DOHH2 (cell line): ENCODE measurements around the gene GKAP1.

Experiments
- H3F3A ChIP-seq: fragments of 200-600 bp; sonication (generic), shearing (Covaris generic); 2 replicates; pipeline ENCODE4 v1.6.0; 2016; ENCODE audit warnings: antibody characterized with exemption, mild to moderate bottlenecking; ENCODE audit not compliant: control insufficient read depth, insufficient read depth
- H3K27ac ChIP-seq: fragments of 200-600 bp; sonication (generic); 2 replicates; pipeline ENCODE4 v1.5.1; 2014; ENCODE audit warnings: low read depth, mild to moderate bottlenecking, low read length, moderate library complexity
- H3K27me3 ChIP-seq: fragments of 200-600 bp; sonication (generic); 2 replicates; pipeline ENCODE4 v1.6.1; 2014; ENCODE audit warnings: mild to moderate bottlenecking, low read length, mixed read lengths; ENCODE audit not compliant: control insufficient read depth
- H3K36me3 ChIP-seq: fragments of 200-600 bp; sonication (generic); 2 replicates; pipeline ENCODE4 v1.6.1; 2014; ENCODE audit warnings: mild to moderate bottlenecking, low read length, moderate library complexity, mixed read lengths; ENCODE audit not compliant: control insufficient read depth
- H3K4me1 ChIP-seq: fragments of 200-600 bp; sonication (generic); 2 replicates; pipeline ENCODE4 v1.6.1; 2014; ENCODE audit warnings: mild to moderate bottlenecking, low read length, mixed read lengths; ENCODE audit not compliant: control insufficient read depth
- H3K4me2 ChIP-seq: fragments of 200-600 bp; sonication (generic); 2 replicates; pipeline ENCODE4 v1.6.0; 2014; ENCODE audit warnings: mild to moderate bottlenecking, low read length, moderate library complexity
- H3K4me3 ChIP-seq: fragments of 200-600 bp; sonication (generic); 2 replicates; pipeline ENCODE4 v1.5.1; 2014; ENCODE audit warnings: mild to moderate bottlenecking, low read length, mixed read lengths
- H3K79me2 ChIP-seq: fragments of 200-600 bp; sonication (generic); 2 replicates; pipeline ENCODE4 v1.6.1; 2014; ENCODE audit warnings: mild to moderate bottlenecking, low read length, mixed read lengths; ENCODE audit not compliant: control insufficient read depth
- H3K9me2 ChIP-seq: fragments of 200-600 bp; sonication (generic); replicated peaks from 2 replicates; pipeline ENCODE4 v1.6.1; 2014; ENCODE audit warnings: mild to moderate bottlenecking, low read length, mixed read lengths; ENCODE audit not compliant: control insufficient read depth
- H3K9me3 ChIP-seq: fragments of 200-600 bp; sonication (generic); 2 replicates; pipeline ENCODE4 v1.6.1; 2014; ENCODE audit warnings: antibody characterized with exemption, low read length, mixed read lengths; ENCODE audit not compliant: control insufficient read depth, insufficient read depth
- H4K20me1 ChIP-seq: fragments of 200-600 bp; sonication (generic); 2 replicates; pipeline ENCODE4 v1.6.0; 2014; ENCODE audit warnings: low read depth, mild to moderate bottlenecking, antibody characterized with exemption, low read length, moderate library complexity; ENCODE audit not compliant: control insufficient read depth, insufficient read depth
- EZH2phosphoT487 ChIP-seq: fragments of 200-600 bp; sonication (generic); IDR thresholded peaks from 2 replicates; pipeline ENCODE4 v1.6.1; 2017; ENCODE audit warnings: borderline replicate concordance, mild to moderate bottlenecking, antibody characterized with exemption, low read length, moderate library complexity, mixed read lengths
- TF ChIP-seq, protein P1 (sequence below): fragments of 200-600 bp; sonication (generic); IDR thresholded peaks from one replicate; pipeline ENCODE4 v1.5.1; 2014; ENCODE audit warnings: antibody characterized with exemption, mild to moderate bottlenecking, low read depth, low read length; ENCODE audit not compliant: poor library complexity, severe bottlenecking

GKAP1 gene

DNA sequence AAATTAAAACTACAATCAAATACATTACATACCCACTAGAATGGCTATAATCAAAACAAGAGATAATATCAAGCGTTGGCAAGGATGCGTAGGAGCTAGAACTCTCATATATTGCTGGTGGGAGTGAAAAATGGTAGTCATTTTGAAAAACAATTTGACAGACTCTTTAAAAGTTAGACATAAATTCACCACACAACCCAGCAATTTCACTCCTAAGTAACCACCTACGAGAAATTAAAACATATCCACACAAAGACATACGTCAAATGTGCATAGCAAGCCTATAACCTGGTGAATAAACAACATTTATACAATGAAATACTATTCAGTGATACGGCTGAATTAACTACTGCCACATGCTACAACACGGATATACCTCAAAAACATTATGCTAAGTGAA is 44.7 kb downstream of the GKAP1 start:
- Histone ChIP-seq H3K9me3 (no peaks in the 10 kb centered on the region), H4K20me1 (no peaks in the 10 kb centered on the region), H3K36me3 (no peaks in the 10 kb centered on the region), H3K4me1 (no peaks in the 10 kb centered on the region), H3K4me2 (no peak overlapping the region), H3K9me2 (no peaks in the 10 kb centered on the region), H3K27ac (no peak overlapping the region), H3K4me3 (no peak overlapping the region), H3K27me3 (no peaks in the 10 kb centered on the region), H3F3A (no peaks in the 10 kb centered on the region), H3K79me2 (no peaks in the 10 kb centered on the region)
- TF ChIP-seq, protein P1, sequence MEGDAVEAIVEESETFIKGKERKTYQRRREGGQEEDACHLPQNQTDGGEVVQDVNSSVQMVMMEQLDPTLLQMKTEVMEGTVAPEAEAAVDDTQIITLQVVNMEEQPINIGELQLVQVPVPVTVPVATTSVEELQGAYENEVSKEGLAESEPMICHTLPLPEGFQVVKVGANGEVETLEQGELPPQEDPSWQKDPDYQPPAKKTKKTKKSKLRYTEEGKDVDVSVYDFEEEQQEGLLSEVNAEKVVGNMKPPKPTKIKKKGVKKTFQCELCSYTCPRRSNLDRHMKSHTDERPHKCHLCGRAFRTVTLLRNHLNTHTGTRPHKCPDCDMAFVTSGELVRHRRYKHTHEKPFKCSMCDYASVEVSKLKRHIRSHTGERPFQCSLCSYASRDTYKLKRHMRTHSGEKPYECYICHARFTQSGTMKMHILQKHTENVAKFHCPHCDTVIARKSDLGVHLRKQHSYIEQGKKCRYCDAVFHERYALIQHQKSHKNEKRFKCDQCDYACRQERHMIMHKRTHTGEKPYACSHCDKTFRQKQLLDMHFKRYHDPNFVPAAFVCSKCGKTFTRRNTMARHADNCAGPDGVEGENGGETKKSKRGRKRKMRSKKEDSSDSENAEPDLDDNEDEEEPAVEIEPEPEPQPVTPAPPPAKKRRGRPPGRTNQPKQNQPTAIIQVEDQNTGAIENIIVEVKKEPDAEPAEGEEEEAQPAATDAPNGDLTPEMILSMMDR: no peak
- no peak for TF ChIP-seq EZH2phosphoT487

DNA sequence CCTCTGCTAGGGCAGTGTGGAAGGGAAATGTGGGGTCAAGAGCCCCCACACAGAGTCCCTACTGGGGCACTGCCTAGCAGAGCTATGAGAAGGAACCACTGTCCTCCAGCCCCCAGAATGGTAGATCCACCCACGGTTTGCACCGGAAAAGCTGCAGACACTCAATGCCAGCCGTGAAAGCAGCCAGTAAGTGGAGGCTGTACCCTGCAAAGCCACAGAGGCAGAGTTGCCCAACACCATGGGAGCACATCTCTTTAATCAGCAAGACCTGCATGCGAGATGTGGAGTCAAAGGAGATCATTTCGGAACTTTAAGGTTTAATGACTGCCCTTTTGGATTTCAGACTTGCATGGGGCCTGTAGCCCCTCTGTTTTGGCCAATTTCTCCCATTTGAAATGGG is 52.2 kb downstream of the GKAP1 start:
- Histone ChIP-seq H3K9me3 (no peaks in the 10 kb centered on the region), H3F3A (no peaks in the 10 kb centered on the region), H3K4me3 (no peak overlapping the region), H3K9me2 (no peaks in the 10 kb centered on the region), H3K4me2 (no peak overlapping the region), H3K27ac (no peak overlapping the region), H3K4me1 (no peaks in the 10 kb centered on the region), H3K27me3 (no peaks in the 10 kb centered on the region), H3K36me3 (no peaks in the 10 kb centered on the region), H3K79me2 (no peaks in the 10 kb centered on the region), H4K20me1 (no peaks in the 10 kb centered on the region)
- TF ChIP-seq EZH2phosphoT487: no peak
- TF ChIP-seq, protein P1: no peak

DNA sequence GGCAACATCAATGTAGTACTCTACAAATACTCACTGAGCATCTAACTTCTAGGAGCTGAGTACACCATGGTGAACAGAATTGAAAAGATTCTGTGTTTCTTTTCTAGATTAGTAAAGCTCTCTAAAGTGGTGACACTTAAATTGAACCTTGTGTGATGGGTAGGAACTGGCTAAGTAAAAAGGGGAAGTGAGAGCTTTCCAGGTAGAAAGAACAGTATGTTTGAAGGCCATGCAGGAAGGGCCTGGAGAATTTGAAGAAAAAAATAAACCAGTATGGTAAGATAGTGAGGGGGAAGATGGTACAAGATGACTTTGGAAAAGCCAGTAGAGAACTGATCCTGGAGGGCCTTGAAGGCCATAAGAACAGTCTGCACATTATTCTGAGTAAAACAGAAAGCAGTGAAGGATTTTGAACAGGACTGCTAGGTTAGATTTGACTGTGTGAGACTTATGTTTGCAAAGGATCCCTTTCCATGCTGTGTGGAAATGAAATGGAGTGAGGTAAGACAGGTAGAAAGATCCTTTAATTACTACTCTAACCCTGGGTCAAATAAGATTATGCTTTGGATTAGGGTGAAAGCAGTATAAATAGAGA is 63.1 kb downstream of the GKAP1 start:
- Histone ChIP-seq H3K79me2 (no peaks in the 10 kb centered on the region), H3K27me3 (no peaks in the 10 kb centered on the region), H3K36me3 (no peaks in the 10 kb centered on the region), H3K4me3 (no peak overlapping the region), H3K9me3 (no peaks in the 10 kb centered on the region), H3K4me2 (0 out of 2 replicates have a peak overlapping the region, but pooled peaks have one; percentile 11), H3K4me1 (peaks cover 11% of the 10 kb centered on the region), H3K9me2 (no peaks in the 10 kb centered on the region), H3K27ac (no peak overlapping the region), H3F3A (no peaks in the 10 kb centered on the region), H4K20me1 (no peaks in the 10 kb centered on the region)
- TF ChIP-seq EZH2phosphoT487: no peak
- TF ChIP-seq, protein P1: no peak
